ENCODE data around the gene AKR1A1.
"Not testable (repeated sequence)": the region's sequence is repeated elsewhere in the genome, so short reads cannot be mapped to it uniquely, and the experiment has no call there.

AKR1A1 gene

DNA sequence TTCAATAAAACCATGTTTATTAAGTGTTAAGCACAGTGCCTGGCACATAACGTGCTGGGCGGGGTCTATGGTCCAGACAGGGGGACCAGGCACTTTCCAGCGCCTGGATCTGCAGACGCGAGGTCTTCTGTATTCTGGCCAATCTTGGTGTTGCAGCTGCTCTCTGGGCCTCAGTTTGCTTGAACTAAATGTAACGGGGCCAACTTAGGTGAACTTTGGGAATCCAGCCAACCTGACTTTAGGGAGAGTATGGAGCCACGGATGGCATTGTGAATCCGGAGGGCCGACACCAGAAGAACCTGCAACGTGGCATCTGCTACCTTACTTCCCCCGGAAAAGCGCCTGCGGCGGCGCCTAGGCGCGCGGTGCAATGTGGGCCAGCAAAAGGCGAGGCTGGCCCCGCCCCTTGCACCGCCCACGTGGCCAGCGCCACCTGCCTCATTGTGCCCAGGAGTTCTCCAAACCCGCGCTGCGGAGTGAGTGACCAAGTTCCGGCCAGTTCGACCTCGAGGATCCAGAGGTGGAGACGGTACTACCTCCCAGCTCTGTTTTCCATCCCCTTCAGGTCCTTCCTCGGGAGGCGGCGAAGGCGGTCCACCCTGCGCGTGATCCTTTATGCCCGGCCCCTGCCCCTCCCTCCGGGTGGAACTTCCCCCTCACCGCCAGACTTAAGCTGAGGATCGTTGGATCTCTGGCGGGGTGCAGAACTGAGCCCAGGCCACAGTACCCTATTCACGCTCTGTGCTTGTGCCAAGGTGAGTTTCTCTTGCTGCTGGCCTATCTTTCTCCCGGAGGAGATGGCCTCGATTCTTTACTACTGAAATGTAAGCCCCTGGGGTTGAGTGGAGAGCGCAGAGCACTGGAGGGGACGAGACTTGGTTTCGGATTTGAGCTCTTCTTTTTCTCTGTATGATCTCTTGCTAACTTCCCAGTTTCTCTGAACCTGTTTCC, at the start of gene AKR1A1:
Gene AKR1A1, plus strand, starts transcription at position 426 of the 951 bp plus-strand sequence. CDS start 10,969 bp downstream, outside the sequence.
- peak; percentile 66 to 83 (median 78) for DNase-seq

GRCh38 chr1:45501505-45501859, 49.1 kb upstream of the AKR1A1 start:
- DNase-seq: no peak

GRCh38 chr1:45503462-45504360, 46.9 kb upstream of the AKR1A1 start:
- DNase-seq: no peak

DNA sequence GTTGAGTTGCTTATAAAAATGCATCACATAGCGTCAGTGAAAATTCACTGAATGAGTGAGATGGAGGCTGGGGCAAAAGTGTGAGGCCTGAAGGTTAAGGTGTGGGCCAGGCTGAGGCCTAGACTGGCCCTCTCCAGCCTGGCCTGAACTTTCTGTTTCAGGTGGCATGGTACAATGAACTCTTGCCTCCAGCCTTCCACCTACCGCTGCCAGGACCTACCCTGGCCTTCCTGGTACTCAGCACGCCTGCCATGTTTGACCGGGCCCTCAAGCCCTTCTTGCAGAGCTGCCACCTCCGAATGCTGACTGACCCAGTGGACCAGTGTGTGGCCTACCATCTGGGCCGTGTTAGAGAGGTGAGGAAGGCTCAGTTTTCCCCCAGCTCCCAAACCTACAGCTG, 43.4 kb upstream of the AKR1A1 start:
- DNase-seq: no peak

DNA sequence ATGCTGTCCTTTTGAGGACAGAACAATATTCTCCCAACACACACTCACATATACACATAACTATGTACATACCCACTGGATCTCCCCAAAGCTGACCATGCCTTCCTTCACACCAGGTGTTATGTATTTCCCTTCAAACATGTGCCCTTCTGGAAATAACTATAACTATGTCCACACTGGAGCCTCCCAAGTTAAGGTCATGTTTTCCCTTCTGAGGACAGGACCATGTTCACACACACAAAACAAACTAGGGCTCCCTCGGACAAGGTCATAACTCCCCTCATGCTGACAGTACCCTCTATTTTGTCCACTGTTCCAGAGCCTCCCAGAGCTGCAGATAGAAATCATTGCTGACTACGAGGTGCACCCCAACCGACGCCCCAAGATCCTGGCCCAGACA, 42.7 kb upstream of the AKR1A1 start:
- no peak for DNase-seq

GRCh38 chr1:45508295-45509151, 42.1 kb upstream of the AKR1A1 start:
- no peak for DNase-seq

- DNase-seq: no peak
These were observed 40.3 kb upstream of the AKR1A1 start for GRCh38 chr1:45510036-45510971.

DNA sequence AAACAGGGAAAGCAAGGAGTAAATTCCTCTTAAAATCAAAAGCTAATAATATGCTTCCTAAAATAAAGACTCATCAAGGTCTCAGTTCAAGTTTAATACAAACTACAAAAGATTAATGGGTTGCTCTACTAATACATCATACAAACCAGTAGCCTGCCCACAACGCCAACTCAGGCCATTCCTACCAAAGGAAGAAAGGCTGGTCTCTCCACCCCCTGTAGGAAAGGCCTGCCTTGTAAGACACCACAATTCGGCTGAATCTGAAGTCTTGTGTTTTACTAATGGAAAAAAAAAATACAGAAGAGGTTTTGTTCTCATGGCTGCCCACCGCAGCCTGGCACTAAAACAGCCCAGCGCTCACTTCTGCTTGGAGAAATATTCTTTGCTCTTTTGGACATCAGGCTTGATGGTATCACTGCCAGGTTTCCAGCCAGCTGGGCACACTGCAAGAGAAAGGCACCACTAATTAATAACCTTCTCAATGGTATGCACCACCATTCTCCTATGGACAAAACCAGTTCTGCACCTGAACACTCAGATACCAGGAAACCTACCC, 39.6 kb upstream of the AKR1A1 start:
- no peak for DNase-seq

DNA sequence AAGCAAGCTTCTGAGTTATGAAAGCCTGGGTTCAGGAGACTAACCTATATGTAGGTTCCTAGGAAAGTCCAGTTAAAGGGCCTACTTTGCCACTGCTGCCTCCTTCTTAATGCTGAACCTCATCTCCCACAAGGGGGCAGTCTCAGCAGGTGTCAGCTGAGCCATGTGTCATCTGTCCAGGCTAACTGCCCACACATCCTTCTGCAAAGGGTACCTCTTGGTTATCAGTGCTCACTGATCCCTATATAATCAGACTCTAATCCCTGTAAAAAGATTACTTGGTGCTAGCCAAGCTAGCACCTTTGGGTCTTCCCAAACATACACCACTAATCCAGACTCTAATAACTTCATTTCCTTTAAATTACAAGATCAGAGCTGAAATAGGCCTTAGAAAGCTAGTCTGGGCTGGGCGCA, 38.0 kb upstream of the AKR1A1 start:
- DNase-seq: peak in 3 of 4 experiments; percentile 15 to 29 (median 24)

DNA sequence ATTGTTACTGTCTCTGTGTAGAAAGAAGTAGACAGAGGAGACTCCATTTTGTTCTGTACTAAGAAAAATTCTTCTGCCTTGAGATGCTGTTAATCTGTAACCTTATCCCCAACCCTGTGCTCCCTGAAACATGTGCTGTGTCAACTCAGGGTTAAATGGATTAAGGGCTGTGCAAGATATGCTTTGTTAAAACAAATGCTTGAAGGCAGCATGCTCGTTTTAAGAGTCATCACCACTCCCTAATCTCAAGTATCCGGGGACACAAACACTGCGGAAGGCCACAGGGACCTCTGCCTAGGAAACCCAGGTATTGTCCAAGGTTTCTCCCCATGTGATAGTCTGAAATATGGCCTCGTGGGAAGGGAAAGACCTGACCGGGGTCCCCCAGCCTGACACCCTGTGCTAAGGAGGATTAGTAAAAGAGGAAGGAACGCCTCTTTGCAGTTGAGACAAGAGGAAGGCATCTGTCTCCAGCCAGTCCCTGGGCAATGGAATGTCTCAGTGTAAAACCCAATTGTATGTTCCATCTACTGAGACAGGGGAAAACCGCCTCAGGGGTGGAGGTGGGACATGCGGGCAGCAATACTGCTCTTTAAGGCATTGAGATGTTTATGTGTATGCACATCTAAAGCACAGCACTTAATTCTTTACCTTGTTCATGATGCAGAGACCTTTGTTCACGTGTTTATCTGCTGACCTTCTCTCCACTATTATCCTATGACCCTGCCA, 36.9 kb upstream of the AKR1A1 start:
- DNase-seq: not testable (repeated sequence)

GRCh38 chr1:45516036-45516435, 34.6 kb upstream of the AKR1A1 start:
- no peak for DNase-seq

DNA sequence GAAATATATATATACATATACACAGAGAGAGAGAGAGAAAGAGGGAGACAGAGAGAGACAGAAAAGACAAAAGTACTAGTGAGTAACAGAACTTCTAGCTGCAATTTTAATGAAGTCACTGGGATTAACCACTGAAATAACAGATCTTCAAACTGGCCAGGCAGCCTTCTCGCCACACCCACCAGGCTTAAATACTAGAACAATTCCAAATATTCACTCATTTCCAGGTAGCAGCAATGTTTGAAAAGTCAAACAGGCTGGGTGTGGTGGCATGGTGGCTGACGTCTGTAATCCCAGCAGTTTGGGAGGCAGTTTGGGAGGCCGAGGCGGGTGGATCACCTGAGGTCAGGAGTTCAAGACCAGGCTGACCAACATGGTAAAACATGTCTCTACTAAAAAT, 34.2 kb upstream of the AKR1A1 start:
- DNase-seq: no peak

DNA sequence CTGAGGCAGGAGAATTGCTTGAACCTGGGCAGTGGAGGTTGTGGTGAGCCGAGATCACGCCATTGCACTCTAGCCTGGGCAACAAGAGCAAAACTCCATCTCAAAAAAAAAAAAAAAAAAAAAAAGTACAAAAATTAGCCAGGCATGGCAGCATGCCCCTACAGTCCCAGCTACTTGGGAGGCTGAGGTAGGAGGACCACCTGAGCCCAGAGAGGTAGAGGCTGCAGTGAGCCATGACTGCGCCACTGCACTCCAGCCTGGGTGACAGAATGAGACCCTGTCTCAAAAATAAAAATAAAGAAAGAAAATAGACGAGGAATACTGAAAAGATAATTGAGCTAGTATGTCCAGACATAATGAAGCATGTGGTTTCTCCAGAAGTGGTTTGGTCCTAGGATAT, 32.3 kb upstream of the AKR1A1 start:
- DNase-seq: not testable (repeated sequence)

DNA sequence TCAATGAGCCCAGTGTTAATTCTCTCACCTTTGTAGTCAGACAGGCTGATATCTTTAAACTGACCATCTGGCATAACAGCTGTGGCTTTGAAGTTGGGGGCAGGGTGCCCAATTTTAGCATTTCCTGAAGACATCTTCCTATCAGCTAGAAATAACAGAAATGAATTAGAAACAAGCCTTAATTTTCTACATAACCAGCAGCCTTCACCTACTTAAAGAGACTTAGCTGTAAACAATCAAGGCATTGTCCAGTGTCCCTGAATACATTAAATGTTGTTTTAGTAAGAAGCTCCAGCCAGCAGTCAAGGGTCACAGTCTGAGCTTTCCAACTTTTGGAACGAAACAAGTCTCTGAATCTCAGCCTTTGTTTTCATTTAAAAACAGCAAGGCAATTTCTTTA, 31.7 kb upstream of the AKR1A1 start:
- DNase-seq: no peak

DNA sequence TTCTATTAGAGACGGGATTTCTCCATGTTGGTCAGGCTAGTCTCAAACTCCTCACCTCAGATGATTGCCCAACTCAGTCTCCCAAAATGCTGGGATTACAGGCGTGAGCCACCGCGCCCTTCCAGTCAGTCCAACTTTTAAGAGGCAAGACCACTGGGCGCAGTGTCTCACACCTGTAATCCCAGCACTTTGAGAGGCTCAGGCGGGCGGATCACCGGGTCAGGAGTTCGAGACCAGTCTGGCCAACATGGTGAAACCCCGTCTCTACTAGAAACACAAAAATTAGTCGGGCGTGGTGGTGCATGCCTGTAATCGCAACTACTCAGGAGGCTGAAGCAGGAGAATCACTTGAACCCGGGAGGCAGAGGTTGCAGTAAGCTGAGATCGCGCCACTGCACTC, 30.9 kb upstream of the AKR1A1 start:
- not testable (repeated sequence) for DNase-seq

GRCh38 chr1:45521413-45522323, 29.0 kb upstream of the AKR1A1 start, which contains the start of gene PRDX1:
Gene PRDX1, minus strand, starts transcription at chr1:45521884. Its CDS starts 2,841 bp downstream, at chr1:45519043.
- DNase-seq: peak; percentile 90 to 99 (median 94)

GRCh38 chr1:45522324-45523104, 28.1 kb upstream of the AKR1A1 start:
- no peak for DNase-seq

DNA sequence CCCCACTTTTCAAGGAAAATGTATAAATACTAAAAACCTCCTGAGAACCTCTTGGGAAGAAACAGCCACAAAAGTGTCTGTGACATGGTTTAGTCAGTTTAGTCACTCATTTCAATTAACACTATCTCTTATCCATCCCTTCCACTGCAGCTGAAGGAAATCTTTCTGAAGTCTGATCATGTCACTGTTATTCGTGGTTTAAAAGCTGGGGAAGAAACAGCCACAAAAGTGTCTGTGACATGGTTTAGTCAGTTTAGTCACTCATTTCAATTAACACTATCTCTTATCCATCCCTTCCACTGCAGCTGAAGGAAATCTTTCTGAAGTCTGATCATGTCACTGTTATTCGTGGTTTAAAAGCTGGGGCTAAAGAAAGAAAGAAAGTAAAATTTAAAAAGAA, 27.1 kb upstream of the AKR1A1 start:
- DNase-seq: not testable (repeated sequence)
